GM19397 (cell line): ENCODE results near the gene CNFN.

Experiments
- ATAC-seq: cut with Tn5 transposase; IDR thresholded peaks from one replicate; pipeline ENCODE4 v1.9.1; 2021; ENCODE audit warnings: mild to moderate bottlenecking, moderate library complexity; ENCODE audit not compliant: unreplicated experiment

Gene CNFN, protein sequence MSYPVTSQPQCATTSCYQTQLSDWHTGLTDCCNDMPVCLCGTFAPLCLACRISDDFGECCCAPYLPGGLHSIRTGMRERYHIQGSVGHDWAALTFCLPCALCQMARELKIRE

DNA sequence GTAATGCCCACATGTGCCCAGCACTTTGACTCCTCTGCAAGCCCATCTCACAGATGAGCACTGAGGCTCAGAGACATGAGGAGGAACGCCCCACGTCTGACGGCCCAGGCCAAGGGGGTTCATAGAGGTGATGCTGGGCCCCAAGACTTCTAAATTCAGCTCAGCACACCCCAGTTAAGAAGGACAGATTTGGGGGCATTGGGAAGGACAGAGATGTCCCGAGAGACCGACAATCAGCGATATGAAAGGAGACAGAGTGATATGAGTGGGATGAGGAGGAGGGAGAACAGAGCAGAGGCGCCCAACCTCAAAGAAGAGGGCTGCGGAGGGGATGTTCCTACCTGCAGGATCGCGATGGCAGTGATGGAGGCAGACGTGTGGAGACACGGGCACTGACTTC is at the start of gene CNFN:
CNFN (minus strand) TSS at position 399 of the 400 bp plus-strand sequence. CDS start 1,260 bp downstream, outside the sequence.
- ATAC-seq = no peak

DNA sequence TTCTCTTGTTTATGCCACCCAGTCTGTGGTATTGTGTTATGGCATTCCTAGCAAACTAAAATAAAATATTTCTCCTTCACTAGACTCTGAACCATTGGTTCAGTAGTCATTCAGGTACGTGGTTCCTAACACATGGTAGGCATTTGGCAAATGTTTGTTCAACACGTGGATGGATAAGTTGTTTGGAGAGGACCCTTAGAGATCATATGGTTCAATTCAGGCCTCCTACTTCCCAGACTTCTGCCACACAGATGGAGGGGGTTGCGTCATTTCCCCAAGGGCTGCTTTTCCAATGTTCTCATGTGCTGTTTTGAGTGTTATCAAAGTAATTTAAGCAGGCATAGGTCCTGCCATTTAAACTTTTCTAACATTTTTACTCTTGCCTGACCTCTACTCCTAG is 45.9 kb upstream of the CNFN start:
- ATAC-seq = no peak

DNA sequence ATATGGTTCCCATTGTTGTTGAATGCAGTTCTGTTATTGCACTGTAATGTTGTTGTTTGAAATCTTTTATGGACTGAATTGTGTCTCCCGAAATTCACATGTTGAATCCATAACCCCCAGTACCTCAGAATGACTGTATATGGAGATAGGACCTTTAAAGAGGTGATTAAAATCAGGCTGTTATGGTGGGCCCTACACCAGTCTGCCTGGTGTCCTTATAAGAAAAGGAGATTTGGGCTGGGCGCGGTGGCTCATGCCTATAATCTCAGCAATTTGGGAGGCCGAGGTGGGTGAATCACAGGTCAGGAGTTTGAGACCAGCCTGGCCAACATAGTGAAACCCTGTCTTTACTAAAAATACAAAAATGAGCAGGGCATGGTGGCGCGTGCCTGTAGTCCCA is 45.2 kb upstream of the CNFN start:
- no peak for ATAC-seq

DNA sequence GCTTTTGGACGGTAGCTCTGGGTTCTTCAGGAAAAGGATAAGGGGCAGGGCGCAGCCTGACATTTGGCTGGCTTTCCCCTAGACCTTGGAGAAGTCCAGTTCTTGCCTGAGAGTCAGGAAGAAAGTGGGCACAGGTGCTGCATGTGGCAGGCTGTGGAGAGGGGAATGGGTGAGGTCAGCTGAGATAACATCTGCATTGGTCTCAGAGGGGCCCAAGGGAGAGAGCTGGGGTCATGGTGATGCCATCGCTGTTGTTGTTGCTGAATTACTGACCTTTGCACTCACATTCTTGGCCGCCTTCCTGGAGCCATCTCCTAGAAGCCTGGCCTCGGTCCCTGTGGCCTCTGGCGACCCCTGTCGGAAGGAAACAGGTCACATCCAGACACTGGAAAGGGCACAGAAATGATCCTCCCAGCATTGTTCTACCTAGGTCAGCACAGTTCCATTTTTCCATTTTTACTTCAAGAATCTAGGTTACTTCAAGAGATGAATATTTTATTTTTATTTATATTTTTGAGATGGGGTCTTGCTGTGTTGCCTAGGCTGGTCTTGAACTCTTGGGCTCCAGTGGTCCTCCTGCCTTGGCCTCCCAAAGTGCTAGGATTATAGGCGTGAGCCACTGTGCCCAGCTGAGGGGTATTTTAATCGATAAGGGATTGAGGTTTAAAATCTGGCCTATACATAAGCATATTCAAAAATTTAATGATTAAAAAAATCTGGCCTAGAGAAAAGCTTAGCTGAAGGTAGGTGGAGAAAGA is 43.6 kb upstream of the CNFN start:
- ATAC-seq = no peak

DNA sequence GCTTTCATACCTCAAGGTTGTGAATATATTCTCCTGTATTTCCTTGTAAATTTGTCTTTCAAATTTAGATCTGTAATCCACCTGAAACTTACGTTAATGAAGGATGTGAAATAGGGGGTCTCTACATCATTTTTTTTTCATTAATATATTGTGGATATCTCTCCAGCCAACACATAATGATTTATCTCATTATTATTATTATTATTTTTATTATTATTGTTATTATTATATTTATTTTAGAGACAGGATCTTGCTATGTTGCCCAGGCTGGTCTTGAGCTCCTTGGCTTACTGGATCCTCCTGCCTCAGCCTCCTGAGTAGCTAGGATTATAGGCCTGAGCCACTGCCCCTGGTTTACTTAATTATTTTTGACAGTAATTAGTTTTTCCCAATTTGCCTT is 41.4 kb upstream of the CNFN start:
- ATAC-seq = no peak

DNA sequence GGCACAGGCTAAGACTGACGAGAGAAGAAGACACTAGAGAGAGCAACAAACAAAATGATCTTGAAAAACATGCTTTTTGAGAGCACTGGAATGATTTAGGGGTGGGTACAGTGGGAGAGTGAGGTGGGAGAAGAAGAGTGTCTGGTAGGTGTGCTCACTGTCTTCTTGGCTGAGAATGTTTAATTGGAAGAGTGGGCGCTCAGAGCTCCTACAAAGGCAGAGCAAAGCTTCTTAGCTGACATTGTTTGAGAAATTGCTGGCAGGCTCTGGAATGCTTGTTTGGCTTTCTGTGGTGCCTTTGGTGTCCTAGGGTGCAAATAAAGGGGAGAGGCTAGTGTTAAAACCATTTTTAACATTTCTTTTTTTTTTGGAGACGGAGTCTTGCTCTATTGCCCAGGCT is 38.6 kb upstream of the CNFN start:
- ATAC-seq = no peak

DNA sequence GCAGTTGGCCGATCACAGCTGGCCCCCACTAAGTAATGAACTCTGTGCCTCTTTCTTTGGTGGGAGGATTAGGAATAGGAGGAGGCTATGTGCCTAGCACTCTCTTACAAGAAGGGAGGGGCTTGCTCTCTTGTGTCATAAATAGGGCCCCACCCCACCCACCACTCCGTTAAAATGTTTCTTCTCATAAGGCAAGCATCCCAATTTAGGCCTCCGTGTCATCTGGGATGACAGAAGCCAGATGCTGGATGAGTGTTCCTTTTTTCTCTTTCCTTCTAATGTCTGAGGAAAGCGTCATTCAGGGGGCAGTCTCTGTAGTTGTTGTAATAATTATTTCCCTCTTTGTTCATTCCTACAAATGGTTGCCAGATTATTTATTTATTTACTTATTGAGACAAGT is 37.2 kb upstream of the CNFN start, which contains the start of gene LIPE:
LIPE (minus strand) TSS at position 76 of the 400 bp plus-strand sequence. CDS start 239 bp downstream, outside the sequence.
- ATAC-seq = no peak

DNA sequence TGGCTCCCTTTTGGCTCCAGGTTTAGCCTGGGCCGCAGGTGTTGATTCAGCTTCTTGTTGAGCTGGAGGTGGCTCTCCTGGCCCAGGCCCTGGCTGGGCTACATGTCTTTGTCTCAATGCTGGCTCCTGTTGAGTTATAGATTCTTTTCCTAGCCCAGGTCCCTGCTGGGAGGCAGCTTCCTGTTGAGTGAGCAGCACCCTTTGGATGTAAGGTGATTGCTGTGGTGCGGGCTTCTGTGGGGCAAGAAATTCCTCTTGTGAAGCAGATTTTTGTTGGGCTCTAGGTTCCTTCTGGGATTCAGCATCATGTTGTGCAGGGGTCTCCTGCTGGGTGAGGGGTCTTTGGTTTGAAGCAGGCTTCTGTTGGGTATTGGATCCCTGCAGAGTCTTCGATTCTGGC is 36.5 kb upstream of the CNFN start:
- ATAC-seq = no peak

DNA sequence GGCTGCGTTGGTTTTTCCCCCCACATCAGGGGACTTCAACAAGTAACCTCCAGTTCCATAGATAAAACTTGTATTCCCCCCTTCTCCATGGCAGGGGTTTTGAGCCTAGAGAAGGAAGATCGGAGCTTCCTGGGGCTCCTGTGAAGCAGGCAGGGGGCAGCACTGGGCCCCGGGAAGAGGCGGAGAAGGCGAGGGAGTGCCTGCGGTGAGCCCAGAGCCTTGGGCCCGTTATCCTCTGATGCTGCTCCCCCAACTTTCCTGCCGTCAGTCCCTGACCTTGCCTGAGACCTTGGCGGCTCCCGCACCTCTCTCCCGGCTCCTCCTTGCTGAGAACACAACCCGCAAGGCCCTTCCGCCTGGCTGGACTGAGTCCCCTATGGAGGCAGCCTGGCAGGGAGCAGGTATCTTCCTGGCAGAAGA is 34.6 kb upstream of the CNFN start:
- ATAC-seq = no peak

DNA sequence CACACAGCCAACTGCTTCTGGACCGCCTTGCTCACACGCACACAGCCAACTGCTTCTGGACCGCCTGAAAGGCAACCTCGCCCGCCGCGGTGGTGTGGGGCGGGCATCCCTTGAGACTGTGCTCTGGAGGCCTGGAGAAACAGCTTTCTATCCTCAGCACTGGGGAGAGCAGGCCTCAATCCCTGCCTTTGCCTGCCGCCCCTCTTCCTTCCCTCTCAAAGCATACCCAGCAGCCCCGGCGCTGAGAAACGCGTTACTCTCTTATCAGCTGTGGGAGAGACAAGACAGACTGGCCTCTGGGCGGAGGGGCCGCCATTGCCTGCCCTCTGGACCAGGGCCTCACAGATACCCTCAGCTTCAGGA is 34.2 kb upstream of the CNFN start:
- ATAC-seq = no peak

DNA sequence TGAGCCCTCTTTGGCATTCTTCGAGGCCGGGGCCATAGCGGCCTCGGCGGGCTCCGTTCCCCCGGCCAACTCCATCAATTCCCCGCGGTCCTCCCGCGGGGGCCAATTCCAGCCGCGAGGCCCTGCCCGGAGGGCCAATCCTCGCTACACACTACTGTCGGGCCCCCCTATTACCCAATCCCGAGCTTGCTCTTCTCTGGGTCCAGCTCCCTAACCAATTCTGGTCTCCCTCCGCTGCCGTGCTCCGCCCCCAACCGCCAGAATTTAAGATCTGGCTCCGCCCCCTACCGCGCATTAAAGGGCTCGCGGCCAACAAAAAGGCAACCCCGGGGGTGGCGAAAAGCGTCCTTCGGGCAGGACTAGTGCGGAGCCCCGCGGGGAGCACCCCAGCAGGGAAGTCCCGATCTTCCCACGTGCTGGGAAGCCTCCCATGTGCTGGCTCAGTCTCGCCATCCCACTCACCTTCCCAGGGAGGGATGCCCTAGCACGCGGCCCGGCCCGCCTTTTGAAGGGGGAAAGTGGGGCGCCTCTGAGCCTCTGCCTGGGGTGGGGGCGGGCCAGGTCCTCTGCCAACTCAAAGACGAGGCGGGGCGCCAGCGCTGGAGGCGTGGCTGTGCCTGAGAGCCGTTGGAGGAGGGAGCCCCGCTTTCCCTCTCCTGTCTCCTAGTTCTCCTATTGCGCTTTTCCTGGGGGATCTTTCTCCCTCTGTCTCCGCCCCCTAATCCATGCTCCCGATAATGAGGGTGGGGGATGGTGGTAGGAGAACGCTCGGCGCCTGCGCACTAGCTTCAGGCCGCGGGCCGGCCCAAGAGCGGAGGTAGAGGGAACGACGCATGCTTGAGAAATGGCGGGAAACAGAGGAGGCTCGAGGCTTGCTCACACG is 33.6 kb upstream of the CNFN start:
- peak; percentile 80 for ATAC-seq

DNA sequence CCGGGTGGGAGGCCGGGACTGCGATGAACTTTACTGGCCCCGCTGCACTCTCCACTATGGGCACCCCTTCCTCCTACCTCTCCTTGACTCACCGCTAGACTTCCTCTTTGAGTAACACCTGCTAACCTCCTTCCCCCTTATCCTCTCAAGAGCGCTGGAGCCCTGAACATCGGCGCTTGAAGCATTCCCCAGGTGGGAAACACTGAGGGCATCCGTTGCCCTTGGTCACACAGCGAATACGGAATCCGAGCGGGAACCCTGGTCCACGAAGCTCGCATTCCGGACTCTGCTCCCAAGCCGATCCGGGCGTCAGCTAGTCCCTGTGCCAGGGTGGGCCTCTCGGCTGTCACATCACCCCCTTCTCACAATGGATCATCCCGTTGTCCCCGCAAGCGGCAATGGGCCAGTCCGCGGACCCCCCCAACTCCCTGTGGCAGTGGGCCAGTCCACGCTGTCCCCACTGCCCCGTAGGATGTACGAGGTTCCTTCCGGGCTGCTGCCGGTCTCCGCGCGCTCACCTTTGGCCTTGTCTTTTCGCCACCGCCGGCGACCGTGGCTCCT is 32.9 kb upstream of the CNFN start:
- peak; percentile 44 for ATAC-seq

DNA sequence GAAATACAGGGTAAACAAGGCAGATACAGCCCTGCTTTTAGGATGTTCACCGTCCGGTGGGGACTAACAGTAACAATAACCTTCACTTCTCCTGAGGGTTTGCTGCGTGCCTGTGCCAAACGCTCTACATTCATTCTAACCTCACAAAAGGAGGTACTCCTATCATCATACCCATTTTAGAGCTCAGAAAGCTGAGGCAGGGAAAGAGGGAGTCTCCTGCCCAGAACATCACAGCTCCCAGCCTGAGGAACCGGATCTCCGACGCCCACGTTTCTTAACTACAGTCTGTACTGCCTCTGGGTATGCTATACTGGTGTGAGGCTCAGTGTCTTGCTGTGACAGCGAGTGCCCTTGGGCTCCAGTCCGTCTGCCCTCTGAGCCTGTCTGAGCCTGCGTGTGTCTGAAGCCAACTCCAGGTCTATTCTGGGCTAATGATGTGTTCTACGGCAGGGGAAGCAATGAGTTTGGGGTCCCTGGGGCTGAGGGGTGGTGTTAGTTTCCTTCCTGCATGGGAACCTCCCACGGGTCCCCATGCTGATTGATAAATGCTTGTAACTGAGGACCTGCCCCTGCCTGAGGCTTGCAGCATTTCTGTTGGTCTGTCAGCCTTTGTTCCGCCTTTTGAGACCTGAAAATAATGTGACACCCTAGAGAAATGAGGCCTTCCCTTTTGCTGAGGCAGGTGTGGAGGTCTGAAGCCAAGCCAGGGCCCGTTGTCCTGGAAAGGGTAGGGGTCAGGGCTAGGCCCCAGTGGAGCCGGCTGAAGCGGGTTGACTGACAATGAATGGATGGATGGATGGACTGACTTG is 32.2 kb upstream of the CNFN start:
- ATAC-seq = no peak

DNA sequence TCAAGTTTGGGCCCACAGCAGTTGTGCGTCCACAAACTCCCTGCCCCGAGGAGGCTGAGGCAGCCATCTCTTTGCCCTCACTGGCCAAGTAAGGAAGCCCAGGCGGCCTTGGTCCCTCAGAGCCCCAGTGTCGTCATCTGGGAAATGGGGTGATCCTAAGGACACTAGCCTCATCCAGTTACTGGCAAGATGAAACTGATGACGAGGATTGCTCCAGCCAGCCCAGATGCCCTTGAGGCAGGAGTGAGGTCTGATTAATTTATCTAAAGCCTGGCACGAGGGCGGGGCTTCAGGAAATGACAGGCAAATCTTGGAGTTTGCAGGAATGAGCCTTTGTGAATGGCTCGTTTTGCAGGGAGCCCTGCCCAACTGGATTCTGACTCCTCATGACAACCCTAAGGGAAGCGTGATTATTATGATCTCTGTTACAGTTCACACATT is 31.5 kb upstream of the CNFN start:
- ATAC-seq = no peak

DNA sequence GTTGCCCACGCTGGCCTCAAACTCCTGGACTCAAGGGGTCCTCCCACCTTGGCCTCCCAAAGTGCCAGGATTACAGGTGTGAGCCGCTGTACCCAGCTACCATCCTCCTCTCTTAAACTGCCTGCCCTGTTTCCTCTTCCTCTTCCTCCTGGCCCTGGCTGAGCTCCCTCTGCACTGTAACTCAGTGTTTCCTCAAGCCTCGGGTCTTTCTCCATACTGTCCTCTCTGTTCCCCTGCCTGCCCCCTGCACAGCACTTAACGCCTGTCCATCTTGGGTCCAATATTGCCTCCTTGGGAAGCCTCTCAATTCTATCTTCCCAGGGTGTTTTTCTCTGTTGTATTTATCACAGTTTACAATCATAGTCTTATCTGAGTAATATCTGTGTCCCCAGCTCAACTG is 31.0 kb upstream of the CNFN start:
- no peak for ATAC-seq

DNA sequence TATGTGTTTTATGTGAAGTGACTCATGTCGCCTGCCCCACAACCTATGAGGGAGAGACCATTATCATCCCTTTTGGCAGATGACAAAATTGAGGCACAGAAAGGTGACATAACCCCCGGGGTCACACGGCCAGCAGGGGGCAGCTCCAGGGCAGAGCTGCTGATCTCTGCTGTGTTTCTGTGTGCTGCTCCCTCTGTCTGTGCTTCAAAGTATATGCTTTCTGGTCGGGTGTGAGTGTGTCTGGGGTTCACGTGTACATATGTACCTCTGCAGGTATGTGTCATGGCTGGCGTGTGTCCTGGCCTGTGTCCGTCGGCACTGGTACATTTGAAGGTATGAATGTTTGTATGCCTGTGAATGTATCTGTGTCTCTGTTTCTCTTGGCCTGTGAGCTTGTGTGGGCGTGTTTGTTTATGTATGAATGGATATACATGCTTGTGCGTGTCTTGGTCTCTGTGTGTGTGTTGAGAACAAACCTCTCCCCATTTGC is 30.0 kb upstream of the CNFN start:
- no peak for ATAC-seq

DNA sequence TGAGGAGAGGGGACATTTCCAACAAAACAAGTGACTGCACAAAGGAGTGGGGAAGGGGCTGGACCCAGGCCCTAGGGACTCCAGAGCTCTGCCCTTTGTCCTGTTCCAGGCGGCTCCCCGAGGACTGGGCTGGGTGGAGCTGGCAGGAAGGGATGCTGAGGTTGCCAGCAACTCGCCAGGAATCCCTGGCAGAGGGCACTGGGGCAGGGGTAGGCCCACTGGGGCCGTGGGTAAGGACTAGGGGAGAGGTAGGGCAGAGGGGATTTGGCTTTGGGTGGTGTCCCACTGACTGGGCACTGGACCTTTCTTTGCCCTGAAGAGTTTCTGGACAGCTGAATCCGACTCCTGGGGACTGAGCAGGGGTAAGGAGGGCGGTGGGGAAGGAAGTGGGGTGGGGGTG is 29.2 kb upstream of the CNFN start:
- ATAC-seq = no peak

DNA sequence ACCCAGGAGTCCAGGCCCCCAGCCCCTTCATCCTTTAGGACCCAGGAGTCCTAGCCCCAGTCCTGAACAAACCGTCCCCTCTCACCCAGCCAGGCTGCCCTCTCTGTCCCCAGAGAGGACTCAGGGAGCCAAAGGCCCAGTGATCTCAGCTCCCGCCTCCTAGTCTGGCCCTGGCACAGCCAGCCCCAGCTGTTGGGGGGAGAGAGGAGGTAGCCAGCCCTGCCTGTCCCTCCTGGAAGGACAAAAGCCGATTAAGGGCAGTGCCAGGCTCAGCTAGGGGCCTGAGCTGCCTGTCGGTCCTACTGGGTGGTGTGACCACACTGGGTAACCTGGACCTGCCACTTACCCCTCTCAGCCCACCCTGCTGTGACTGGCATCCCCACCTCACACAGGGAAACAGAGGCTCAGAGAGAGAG is 22.6 kb upstream of the CNFN start:
- no peak for ATAC-seq

DNA sequence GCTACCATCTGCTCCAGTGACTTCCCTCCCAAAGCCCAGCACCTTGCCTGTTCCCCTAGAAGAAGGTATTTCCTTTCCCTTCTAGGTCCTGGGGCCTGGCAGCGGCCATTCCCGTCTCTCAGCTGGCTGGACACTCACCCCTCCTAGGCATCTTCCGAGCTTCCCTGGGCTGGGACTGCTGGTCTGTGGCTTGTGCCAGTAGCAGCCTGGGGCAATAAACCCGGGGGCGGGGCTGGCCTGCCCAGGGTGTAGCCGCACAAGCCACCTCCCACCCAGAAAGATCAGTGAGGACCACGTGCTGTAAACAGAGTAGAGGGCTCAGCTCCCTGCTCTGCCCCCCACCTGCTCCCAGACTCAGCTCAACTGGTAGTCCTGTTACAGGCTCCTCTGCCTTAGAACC is 22.1 kb upstream of the CNFN start:
- no peak for ATAC-seq

DNA sequence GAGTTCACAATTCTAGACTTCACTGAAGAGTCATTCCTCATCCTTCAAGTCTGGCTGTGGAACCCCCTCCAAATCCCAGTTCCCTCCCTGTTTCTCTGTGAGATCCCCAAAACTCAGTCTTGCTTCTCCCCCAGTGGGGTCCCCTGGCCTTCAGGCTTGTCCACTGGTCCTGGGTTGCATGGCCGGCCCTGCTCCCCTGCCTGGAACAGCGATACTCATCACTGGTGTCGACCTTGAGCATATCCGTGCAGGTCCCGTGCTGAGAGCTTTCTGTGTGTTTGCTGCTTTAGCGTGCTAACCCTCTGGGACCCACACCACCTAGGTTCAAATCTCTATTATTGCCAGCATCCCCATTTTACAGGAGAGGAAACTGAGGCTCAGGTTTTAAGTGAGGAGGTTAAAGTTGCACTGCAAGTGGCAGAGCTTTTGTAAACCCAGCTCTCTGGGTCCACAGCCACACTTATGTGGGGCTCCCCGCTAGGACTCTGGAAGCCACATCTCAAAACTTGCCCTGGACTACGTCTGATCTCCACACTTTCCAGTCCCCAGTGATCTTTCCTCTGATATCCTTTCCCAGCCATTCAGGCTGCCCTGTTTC is 21.6 kb upstream of the CNFN start:
- no peak for ATAC-seq
